Measurements from ENCODE around the gene KSR1.

- no peak for TF ChIP-seq ZNF780A (CRISPR knock-in tag; IDR thresholded peaks at IDR 0.05)
- TF ChIP-seq ZNF274 (IDR thresholded peaks at IDR 0.05; ENCODE audit: borderline replicate concordance, low read depth, low read length), result no peak
- no peak for TF ChIP-seq FOXP4 (CRISPR knock-in tag; IDR thresholded peaks at IDR 0.05; ENCODE audit: borderline replicate concordance)
- no peak for TF ChIP-seq HDAC8 (tag; IDR thresholded peaks at IDR 0.05)
- no peak for TF ChIP-seq ZNF24 (IDR thresholded peaks at IDR 0.05)
- TF ChIP-seq CTCF (IDR thresholded peaks at IDR 0.05 in 2 of 3, conservative IDR thresholded peaks at IDR 0.05 in 1 of 3; ENCODE audit: insufficient read depth in 2 of 3, low read depth in 1 of 3, low read length in 3 of 3), result no peak
- TF ChIP-seq RBM39 (optimal IDR thresholded peaks at IDR 0.05; ENCODE audit: low read depth, low read length), result no peak
Observed at GRCh38 chr17:27558341-27558740, 102.1 kb downstream of the KSR1 start.
